HG03175 (cell line): ENCODE measurements around the gene CSNK2B.

Experiments
- ATAC-seq: cut with Tn5 transposase; IDR thresholded peaks from one replicate; pipeline ENCODE4 v1.9.1; 2021; ENCODE audit warnings: mild to moderate bottlenecking, moderate library complexity; ENCODE audit not compliant: unreplicated experiment

The CSNK2B gene

GRCh38 chr6:31710523-31711219, 44.8 kb downstream of the CSNK2B start:
- ATAC-seq = no peak

GRCh38 chr6:31711233-31711632, 45.4 kb downstream of the CSNK2B start:
- ATAC-seq = no peak

GRCh38 chr6:31712296-31712695, 46.4 kb downstream of the CSNK2B start:
- no peak for ATAC-seq

- no peak for ATAC-seq
Measured at GRCh38 chr6:31713465-31713864, 47.6 kb downstream of the CSNK2B start.

GRCh38 chr6:31713991-31714684, 48.3 kb downstream of the CSNK2B start:
- no peak for ATAC-seq

GRCh38 chr6:31715022-31715958, 49.4 kb downstream of the CSNK2B start, which contains the start of gene LY6G6D:
Gene LY6G6D (plus strand): TSS chr6:31715348. CDS start chr6:31715356, 8 bp downstream.
- no peak for ATAC-seq

- ATAC-seq = no peak
Measured at GRCh38 chr6:31717499-31718222, 51.8 kb downstream of the CSNK2B start.

GRCh38 chr6:31718265-31718664, 52.4 kb downstream of the CSNK2B start:
- ATAC-seq = no peak

- no peak for ATAC-seq
Measured at GRCh38 chr6:31719001-31719400, 53.1 kb downstream of the CSNK2B start.
